Germinal center (tissue), 1 donor: ENCODE results near the gene FETUB.

Experiments
- DNase-seq: peaks from one replicate; pipeline ENCODE4 v3.0.0; 2012; ENCODE audit warnings: mixed read lengths, low spot score

Gene FETUB, protein sequence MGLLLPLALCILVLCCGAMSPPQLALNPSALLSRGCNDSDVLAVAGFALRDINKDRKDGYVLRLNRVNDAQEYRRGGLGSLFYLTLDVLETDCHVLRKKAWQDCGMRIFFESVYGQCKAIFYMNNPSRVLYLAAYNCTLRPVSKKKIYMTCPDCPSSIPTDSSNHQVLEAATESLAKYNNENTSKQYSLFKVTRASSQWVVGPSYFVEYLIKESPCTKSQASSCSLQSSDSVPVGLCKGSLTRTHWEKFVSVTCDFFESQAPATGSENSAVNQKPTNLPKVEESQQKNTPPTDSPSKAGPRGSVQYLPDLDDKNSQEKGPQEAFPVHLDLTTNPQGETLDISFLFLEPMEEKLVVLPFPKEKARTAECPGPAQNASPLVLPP

DNA sequence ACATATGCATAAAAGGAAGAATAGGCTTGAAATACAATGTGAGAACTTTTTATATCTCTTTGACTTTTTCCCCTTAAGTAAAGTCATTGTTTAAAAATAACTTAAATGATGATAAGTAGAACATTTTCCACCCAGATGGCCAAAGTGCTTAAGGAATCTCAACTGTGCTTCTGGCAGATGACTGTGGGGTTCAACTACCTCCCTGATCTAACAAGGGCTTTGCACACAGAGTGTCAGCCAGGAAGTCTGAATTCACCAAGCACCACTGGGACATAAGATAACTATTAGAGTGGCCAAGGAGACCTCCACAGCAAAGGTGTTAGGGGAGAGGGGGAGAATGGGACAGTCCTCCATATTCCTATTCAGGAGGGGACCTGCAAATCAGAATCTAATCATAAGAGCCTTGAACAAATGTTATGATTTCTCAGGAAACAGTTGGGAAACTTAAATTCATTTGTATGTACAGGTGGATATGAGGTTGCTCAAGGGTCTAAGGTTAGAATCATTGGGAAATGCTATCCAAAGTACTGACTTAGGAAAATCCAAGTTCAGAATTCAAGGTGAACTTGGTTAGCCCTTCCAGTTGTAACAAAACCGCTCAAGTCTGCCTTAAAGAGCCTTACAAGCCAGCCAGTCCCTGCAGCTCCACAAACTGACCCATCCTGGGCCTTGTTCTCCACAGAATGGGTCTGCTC is at the start of gene FETUB:
Gene FETUB, plus strand, starts transcription at position 622 of the 695 bp plus-strand sequence. Its CDS starts 62 bp downstream, at position 684.
- DNase-seq: no peak

GRCh38 chr3:186590580-186591295 is 49.5 kb upstream of the FETUB start:
- no peak for DNase-seq

GRCh38 chr3:186592682-186593081 is 47.5 kb upstream of the FETUB start:
- DNase-seq: no peak

GRCh38 chr3:186593862-186594261 is 46.3 kb upstream of the FETUB start:
- DNase-seq: no peak

DNA sequence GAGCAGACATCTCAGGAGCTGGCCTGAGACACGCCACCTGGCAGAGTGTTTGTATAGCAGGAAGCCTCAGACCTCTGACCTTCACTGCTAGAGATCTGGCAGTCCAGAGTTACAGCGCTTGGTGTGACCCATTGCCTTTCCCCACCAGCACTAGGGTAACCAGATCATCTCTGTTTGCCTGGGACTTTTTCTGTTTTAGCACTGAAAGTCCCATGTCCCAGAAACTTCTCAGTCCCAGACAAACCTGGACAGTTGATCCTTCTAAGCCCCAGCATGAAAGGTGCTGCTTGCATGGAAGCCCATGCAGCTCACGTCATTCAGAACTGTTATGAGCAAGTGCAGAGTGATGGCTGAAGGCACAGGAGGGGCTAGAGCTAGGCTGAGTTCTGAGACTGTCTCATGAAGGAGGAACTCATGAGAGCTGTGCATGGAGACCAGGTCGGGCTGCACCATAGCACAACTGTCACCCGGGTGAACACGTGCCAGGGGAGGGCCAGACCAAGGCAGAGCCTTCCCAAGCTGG is 45.5 kb upstream of the FETUB start:
- DNase-seq: no peak

DNA sequence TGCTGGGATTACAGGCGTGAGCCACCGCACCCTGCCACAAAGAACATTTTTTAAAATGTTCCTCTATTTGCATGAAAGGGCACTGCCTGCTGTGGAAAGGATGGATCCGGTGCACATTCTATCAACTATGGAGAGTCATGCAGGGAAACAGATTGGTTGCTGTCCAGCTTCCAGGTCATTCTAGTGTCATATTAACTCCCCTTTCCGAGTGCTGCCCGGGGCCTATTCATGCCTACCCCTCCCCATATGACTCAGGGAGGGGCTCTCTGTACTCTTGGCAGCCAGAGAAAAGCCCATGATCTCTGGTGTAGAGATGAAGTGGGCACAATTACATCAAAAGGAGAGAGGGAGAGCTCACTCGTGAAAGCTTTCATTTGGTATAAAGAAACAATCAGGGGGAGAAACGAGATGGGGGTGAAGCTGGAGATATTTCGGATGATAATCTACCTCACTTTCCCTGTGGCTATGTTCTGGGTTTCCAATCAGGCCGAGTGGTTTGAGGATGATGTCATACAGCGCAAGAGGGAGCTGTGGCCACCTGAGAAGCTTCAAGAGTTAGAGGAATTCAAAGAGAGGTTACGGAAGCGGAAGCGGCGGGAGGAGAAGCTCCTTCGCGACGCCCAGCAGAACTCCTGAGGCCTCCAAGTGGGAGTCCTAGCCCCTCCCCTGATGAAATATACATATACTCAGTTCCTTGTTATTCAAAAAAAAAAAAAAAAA is 43.5 kb upstream of the FETUB start:
- no peak for DNase-seq

- DNase-seq: no peak
Measured at GRCh38 chr3:186598108-186598784, 42.0 kb upstream of the FETUB start.

GRCh38 chr3:186598794-186599141 is 41.4 kb upstream of the FETUB start:
- no peak for DNase-seq

DNA sequence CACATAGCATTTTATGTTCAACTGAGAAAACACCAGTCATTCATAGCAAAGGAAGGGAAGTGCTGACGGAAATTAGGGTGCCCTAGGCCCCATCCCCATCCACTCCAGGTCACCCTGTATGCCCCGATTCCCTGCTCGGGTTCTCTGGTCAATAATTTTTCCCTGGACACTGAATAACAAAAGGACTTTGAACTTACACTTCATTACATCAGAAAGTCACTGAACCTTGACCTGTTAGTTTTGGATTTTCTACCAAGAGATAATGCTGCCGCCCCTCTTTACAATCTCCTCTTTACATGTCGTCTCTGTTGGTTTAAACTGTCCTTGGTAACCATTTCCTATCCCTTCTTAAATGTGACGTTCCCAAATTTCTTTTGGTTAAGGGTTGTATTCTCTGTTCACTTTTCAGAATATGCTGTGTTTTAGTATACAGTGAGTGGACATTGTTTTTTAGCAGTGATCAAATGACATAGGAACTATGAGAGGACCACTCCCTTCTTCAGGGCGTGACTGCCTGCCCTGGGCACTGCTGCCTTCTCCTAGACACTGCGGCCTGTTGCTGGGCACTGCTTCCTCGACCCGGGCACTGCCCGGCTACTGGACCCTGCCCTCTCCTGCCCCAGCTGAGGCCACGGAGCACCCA is 40.9 kb upstream of the FETUB start:
- DNase-seq: no peak

DNA sequence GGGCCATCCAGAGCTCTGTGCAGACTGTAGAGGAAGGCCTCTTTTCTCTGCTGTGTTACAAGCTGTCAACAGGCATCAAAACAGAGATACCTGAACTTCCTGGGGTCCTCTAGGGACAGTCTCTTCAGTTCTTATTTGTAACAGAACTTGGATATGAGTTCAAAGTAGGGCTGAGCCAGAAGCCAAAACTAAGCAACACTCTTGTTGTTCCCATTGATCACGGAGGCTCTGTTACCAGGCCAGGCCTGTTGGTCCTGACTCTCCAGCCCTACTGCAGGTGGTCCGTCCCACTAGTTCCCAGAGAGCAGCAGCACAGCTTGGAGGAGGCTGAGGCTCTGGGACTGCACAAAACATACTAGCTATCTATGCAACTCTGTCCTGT is 40.4 kb upstream of the FETUB start:
- no peak for DNase-seq

- DNase-seq: no peak
Measured at GRCh38 chr3:186600896-186601295, 39.3 kb upstream of the FETUB start.

GRCh38 chr3:186603159-186603558 is 37.0 kb upstream of the FETUB start:
- DNase-seq: no peak

GRCh38 chr3:186605078-186605477 is 35.1 kb upstream of the FETUB start:
- no peak for DNase-seq

- DNase-seq: no peak
Measured at GRCh38 chr3:186605561-186606545, 34.3 kb upstream of the FETUB start.

DNA sequence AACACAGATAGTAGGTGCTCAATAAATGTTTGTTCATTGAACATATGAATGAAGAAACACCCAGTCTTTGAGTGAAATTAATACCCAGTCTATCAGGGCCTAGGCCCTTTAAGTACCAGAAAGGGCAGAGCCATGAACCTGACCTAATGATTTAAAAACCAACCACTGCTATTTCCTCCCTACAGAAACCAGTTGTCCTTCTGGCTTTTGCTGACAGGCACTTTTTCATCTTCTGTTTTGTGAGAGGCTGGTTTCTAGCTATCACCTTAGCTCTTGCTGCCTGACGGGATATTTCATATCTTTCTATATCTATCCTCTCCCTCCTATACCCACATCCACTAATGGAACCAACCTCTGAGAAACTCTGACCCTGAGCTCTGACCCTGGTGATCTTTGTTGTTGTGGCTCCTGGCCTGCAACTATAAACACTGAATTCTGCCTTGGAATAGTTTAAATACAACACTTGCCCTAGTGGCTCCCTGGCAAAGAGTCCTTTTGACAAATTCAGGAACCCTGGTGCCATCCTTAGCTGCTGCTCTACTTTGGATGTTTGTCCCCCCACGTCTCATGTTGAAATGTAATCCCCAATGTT is 31.5 kb upstream of the FETUB start:
- DNase-seq: no peak

GRCh38 chr3:186609247-186609868 is 30.8 kb upstream of the FETUB start:
- no peak for DNase-seq

- DNase-seq: no peak
Measured at GRCh38 chr3:186612065-186612464, 28.1 kb upstream of the FETUB start.

DNA sequence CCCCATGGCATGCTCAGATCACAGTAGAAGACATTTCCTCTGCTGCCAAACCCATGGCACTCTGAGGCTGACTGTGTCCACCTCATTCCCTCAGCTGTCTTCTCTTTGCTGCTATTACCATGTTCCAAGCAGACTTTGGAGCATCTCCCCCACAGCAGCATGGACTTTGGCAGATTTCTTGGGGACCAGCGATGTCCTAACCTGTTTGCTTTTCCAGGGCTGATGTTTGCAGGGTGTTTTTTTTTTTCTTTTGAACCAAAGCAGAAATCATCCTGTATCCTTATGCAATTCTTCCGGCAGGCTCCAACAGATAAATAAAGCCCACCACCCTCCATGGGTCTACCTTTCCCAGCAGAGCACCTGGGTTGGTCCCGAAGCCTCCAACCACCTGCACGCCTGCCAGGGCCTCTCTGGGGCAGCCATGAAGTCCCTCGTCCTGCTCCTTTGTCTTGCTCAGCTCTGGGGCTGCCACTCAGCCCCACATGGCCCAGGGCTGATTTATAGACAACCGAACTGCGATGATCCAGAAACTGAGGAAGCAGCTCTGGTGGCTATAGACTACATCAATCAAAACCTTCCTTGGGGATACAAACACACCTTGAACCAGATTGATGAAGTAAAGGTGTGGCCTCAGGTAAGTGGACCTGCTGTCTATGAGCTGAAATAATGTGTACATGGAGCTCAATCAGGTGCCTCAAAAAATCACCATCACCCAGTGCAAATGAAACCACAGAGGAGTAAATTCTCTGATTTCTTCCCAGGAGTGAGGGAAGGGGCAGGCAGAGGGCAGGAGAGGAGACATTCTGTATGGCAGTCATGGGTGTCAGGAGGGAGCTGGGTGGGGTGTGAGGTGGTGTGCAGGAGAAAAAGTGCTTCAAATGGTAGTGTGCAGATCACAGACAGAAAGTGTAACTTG is 27.2 kb upstream of the FETUB start, which contains the start of gene AHSG:
Gene AHSG, plus strand, starts transcription at position 340 of the 916 bp plus-strand sequence. Its CDS starts 82 bp downstream, at position 422.
- no peak for DNase-seq
